ENCODE results near the gene DHX8. TPM values are rescaled to one million over a fixed set of nuclear protein-coding genes. Genes with fewer than 3 reads are reported as not detected.

Gene DHX8
- total and polyA plus RNA-seq, 2 of the 4 experiments (the other 2 are of a cell fraction): 21.8 to 50.0 TPM

- ChIA-PET CTCF (no interaction called here), POLR2A (ENCODE audit: unreplicated experiment) (no interaction called here)
- no peak for TF ChIP-seq BHLHE40 (IDR thresholded peaks at IDR 0.05; ENCODE audit: low read depth, low read length)
- no peak for TF ChIP-seq RCOR1 (IDR thresholded peaks at IDR 0.05; ENCODE audit: insufficient replicate concordance, low read length)
- TF ChIP-seq CHD1 (IDR thresholded peaks at IDR 0.05; ENCODE audit: low read depth, low read length): no peak
- TF ChIP-seq FOS (IDR thresholded peaks at IDR 0.05; ENCODE audit: low read depth, low read length): no peak
- TF ChIP-seq MXI1 (IDR thresholded peaks at IDR 0.05; ENCODE audit: borderline replicate concordance, low read depth, low read length): no peak
- no peak for TF ChIP-seq SMC3 (IDR thresholded peaks at IDR 0.05; ENCODE audit: low read depth, low read length)
- no peak for TF ChIP-seq CEBPB (IDR thresholded peaks at IDR 0.05; ENCODE audit: low read depth, low read length)
- no peak for TF ChIP-seq MAFK (IDR thresholded peaks at IDR 0.05; ENCODE audit: low read depth, low read length)
- TF ChIP-seq RAD21 (IDR thresholded peaks at IDR 0.05; ENCODE audit: low read length): no peak
- no peak for TF ChIP-seq RFX5 (IDR thresholded peaks at IDR 0.05; ENCODE audit: low read depth, low read length)
- no peak for TF ChIP-seq MAZ (IDR thresholded peaks at IDR 0.05; ENCODE audit: borderline replicate concordance, low read depth, low read length)
- TF ChIP-seq ELK1 (IDR thresholded peaks at IDR 0.05; ENCODE audit: borderline replicate concordance, low read depth, low read length): no peak
- Histone ChIP-seq H3K4me3 (ENCODE audit: insufficient read depth, low read depth, low read length) (no peak overlapping the region), H3K9me3 (ENCODE audit: control insufficient read depth, insufficient read depth, low read length) (no peaks in the 10 kb centered on the region), H3K23ac (ENCODE audit: low read depth, low read length) (no peak overlapping the region), H3K4ac (ENCODE audit: low read depth, low read length) (peak overlapping the region; percentile 5; the same call in 1 of the 2 replicates), H2AK9ac (replicated peaks; ENCODE audit: low read depth, low read length, poor library complexity) (no peak overlapping the region), H2AFZ (replicated peaks; ENCODE audit: low read length, poor library complexity) (no peak overlapping the region), H4K91ac (ENCODE audit: insufficient read depth, low read depth, low read length) (no peak overlapping the region; the same call in 1 of the 2 replicates), H3K27me3 (ENCODE audit: control insufficient read depth, insufficient read depth, low read length) (no peaks in the 10 kb centered on the region), H2BK5ac (ENCODE audit: low read depth, low read length, poor library complexity, severe bottlenecking) (no peak overlapping the region), H4K5ac (ENCODE audit: low read depth, low read length) (no peak overlapping the region), H3K18ac (ENCODE audit: low read depth, low read length) (no peak overlapping the region), H2BK15ac (ENCODE audit: low read depth, low read length) (no peak overlapping the region), H3K9me1 (ENCODE audit: insufficient read depth, low read length) (peaks cover 19% of the 10 kb centered on the region), H3K56ac (ENCODE audit: extremely low read depth, insufficient read depth, low read length) (no peak overlapping the region), H3K79me1 (ENCODE audit: low read depth in 1 of 2, low read length in 2 of 2) (peaks cover 5 to 29% of the 10 kb centered on the region in 2 experiments; a peak in 2 of 4 replicates), H4K20me1 (ENCODE audit: insufficient read depth, low read length) (no peaks in the 10 kb centered on the region), H3K36me3 (ENCODE audit: control insufficient read depth, insufficient read depth, low read length) (no peaks in the 10 kb centered on the region), H3K14ac (replicated peaks; ENCODE audit: low read depth, low read length) (no peak overlapping the region), H4K8ac (ENCODE audit: low read depth in 2 of 2, low read length in 2 of 2) (no peak overlapping the region), H2BK20ac (ENCODE audit: low read depth, low read length) (no peak overlapping the region), H3K4me1 (ENCODE audit: control insufficient read depth, insufficient read depth, low read length) (peaks cover 17% of the 10 kb centered on the region), H2AK5ac (ENCODE audit: low read depth, low read length) (peak overlapping the region; percentile 30; the same call in 1 of the 2 replicates), H3K4me2 (ENCODE audit: low read depth, low read length) (no peak overlapping the region), H2BK120ac (ENCODE audit: low read depth, low read length) (no peak overlapping the region), H3K27ac (ENCODE audit: insufficient read depth, low read length) (no peak overlapping the region), H3K9ac (ENCODE audit: low read depth, low read length) (no peak overlapping the region)
- DNase-seq (no peak), ATAC-seq (ENCODE audit: low read depth) (no peak)
- in situ Hi-C loops (cut with MboI; ENCODE audit: low sequenced_read_pairs) (no loop called here), intact Hi-C loops (cut with micrococcal nuclease) (no loop called here), dilution Hi-C loops (cut with HindIII; ENCODE audit: low sequenced_read_pairs, unreplicated experiment) (no loop called here)
- BruUV-seq (replicated peaks): no TSS peak
- no CpG with 5 or more reads among the region's 5 CpGs for WGBS, 2 experiments (ENCODE audit: extremely low coverage in 2 of 2, insufficient read length in 1 of 2)
Measured at GRCh38 chr17:43534909-43535308, 51.1 kb downstream of the DHX8 start.
